ENCODE measurements around the gene INCENP.

INCENP gene

GRCh38 chr11:62144641-62145255 lies 20.9 kb downstream of the INCENP start:
- H3K4me2 ChIP-seq (ENCODE audit: low read depth, low read length, poor library complexity, severe bottlenecking) = no peak overlapping the region
- H3K4me3 ChIP-seq (ENCODE audit: insufficient read depth, low read length, poor library complexity, severe bottlenecking) = no peak overlapping the region
- H3K36me3 ChIP-seq (ENCODE audit: low read length) = peaks cover 8% of the 10 kb centered on the region; the same call in 1 of the 2 replicates
- H3K27ac ChIP-seq (ENCODE audit: low read depth, low read length) = no peak overlapping the region
- no peaks in the 10 kb centered on the region for H3K9me2 ChIP-seq (replicated peaks; ENCODE audit: insufficient read depth, low read length)
- no peaks in the 10 kb centered on the region for H3K27me3 ChIP-seq (ENCODE audit: low read length)
- H3K79me2 ChIP-seq (ENCODE audit: insufficient read depth, low read length) = no peaks in the 10 kb centered on the region
- no peaks in the 10 kb centered on the region for H4K20me1 ChIP-seq (ENCODE audit: low read depth, low read length)
- no peaks in the 10 kb centered on the region for H3K9me3 ChIP-seq (ENCODE audit: insufficient read depth, low read length)
- no peak for TF ChIP-seq EZH2phosphoT487 (conservative IDR thresholded peaks at IDR 0.05; ENCODE audit: low read length)
- TF ChIP-seq CTCF (IDR thresholded peaks at IDR 0.05; ENCODE audit: insufficient read depth, low read length, poor library complexity, severe bottlenecking) = no peak
- no peak overlapping the region for H2AFZ ChIP-seq (ENCODE audit: low read depth, low read length, severe bottlenecking)
- H3F3A ChIP-seq (ENCODE audit: insufficient read depth) = no peaks in the 10 kb centered on the region
- no peak overlapping the region for H3K9ac ChIP-seq (ENCODE audit: low read length)

- H3K4me3 ChIP-seq (ENCODE audit: insufficient read depth, low read length, poor library complexity, severe bottlenecking) = no peak overlapping the region
- H3K4me2 ChIP-seq (ENCODE audit: low read depth, low read length, poor library complexity, severe bottlenecking) = no peak overlapping the region
- TF ChIP-seq CTCF (IDR thresholded peaks at IDR 0.05; ENCODE audit: insufficient read depth, low read length, poor library complexity, severe bottlenecking) = no peak
- H3K9me2 ChIP-seq (replicated peaks; ENCODE audit: insufficient read depth, low read length) = no peaks in the 10 kb centered on the region
- H3K9me3 ChIP-seq (ENCODE audit: insufficient read depth, low read length) = no peaks in the 10 kb centered on the region
- no peak overlapping the region for H2AFZ ChIP-seq (ENCODE audit: low read depth, low read length, severe bottlenecking)
- peaks cover 13% of the 10 kb centered on the region; the same call in 1 of the 2 replicates for H3K36me3 ChIP-seq (ENCODE audit: low read length)
- no peaks in the 10 kb centered on the region for H3K79me2 ChIP-seq (ENCODE audit: insufficient read depth, low read length)
- H3F3A ChIP-seq (ENCODE audit: insufficient read depth) = no peaks in the 10 kb centered on the region
- no peaks in the 10 kb centered on the region for H4K20me1 ChIP-seq (ENCODE audit: low read depth, low read length)
- H3K27me3 ChIP-seq (ENCODE audit: low read length) = no peaks in the 10 kb centered on the region
- H3K27ac ChIP-seq (ENCODE audit: low read depth, low read length) = no peak overlapping the region
- no peak overlapping the region for H3K9ac ChIP-seq (ENCODE audit: low read length)
Measured at GRCh38 chr11:62145261-62145871, 21.6 kb downstream of the INCENP start.

GRCh38 chr11:62146476-62147200 lies 22.8 kb downstream of the INCENP start:
- Histone ChIP-seq H3K9me2 (replicated peaks; ENCODE audit: insufficient read depth, low read length) (no peaks in the 10 kb centered on the region), H3K4me3 (ENCODE audit: insufficient read depth, low read length, poor library complexity, severe bottlenecking) (no peak overlapping the region), H3K79me2 (ENCODE audit: insufficient read depth, low read length) (no peaks in the 10 kb centered on the region), H3K36me3 (ENCODE audit: low read length) (peaks cover 16% of the 10 kb centered on the region; the same call in 1 of the 2 replicates), H3K9me3 (ENCODE audit: insufficient read depth, low read length) (no peaks in the 10 kb centered on the region), H3F3A (ENCODE audit: insufficient read depth) (no peaks in the 10 kb centered on the region), H4K20me1 (ENCODE audit: low read depth, low read length) (no peaks in the 10 kb centered on the region), H3K27ac (ENCODE audit: low read depth, low read length) (no peak overlapping the region), H3K27me3 (ENCODE audit: low read length) (no peaks in the 10 kb centered on the region), H3K9ac (ENCODE audit: low read length) (no peak overlapping the region), H3K4me2 (ENCODE audit: low read depth, low read length, poor library complexity, severe bottlenecking) (no peak overlapping the region), H2AFZ (ENCODE audit: low read depth, low read length, severe bottlenecking) (no peak overlapping the region)
- TF ChIP-seq EZH2phosphoT487 (conservative IDR thresholded peaks at IDR 0.05; ENCODE audit: low read length) (no peak), CTCF (IDR thresholded peaks at IDR 0.05; ENCODE audit: insufficient read depth, low read length, poor library complexity, severe bottlenecking) (no peak)
